Lower leg skin (tissue), 4 donors: ENCODE data around the gene WDFY2. TPM values are rescaled to one million over a fixed set of nuclear protein-coding genes. Genes with fewer than 3 reads are reported as not detected.

Source experiments
- DNase-seq, 2 donors: peaks; one replicate each; pipeline ENCODE4 v3.0.0-alpha.2; 2019; ENCODE audit warnings: low spot score in 2 of 2
- H3K4me3 ChIP-seq: fragments of 200-600 bp; sonication (generic); 2 replicates; pipeline ENCODE4 v1.5.1; 2017; ENCODE audit warnings: mild to moderate bottlenecking, low read depth; ENCODE audit not compliant: poor library complexity, severe bottlenecking
- CTCF ChIP-seq, 3 donors: fragments of 450-650 bp; IDR thresholded peaks; one replicate each; pipeline ENCODE4 v1.5.1; 2016; ENCODE audit warnings: antibody characterized with exemption in 3 of 3, mild to moderate bottlenecking in 3 of 3, moderate library complexity in 2 of 3
- POLR2A ChIP-seq, 2 donors: fragments of 450-650 bp; IDR thresholded peaks; one replicate each; pipeline ENCODE4 v1.6.1; 2016 to 2017; ENCODE audit warnings: antibody characterized with exemption in 2 of 2, mild to moderate bottlenecking in 1 of 2, moderate library complexity in 1 of 2
- WGBS, 2 donors: methylation state at CpG; one replicate each; pipeline ENCODE4 v1.1.5; 2018; 5-methylcytosine and 5-hydroxymethylcytosine counted together
- intact Hi-C: fragments of 100-400 bp; cut with DNase I; formaldehyde crosslinking; loops from one replicate; pipeline ENCODE4 v1.15.0; 2023; ENCODE audit warnings: low total_unique reads
- total RNA-seq, 4 donors: library from RNA; depleted of rRNA; stranded (reverse); fragments of >200 nt; gene quantifications; one replicate each; pipeline ENCODE4 v1.1.0, GENCODE V29; 2016

The WDFY2 gene
- total RNA-seq, 4 donors from 2014 or later: 20.1 to 40.3 (median 22.4) TPM

GRCh38 chr13:51728972-51729371 lies 144.7 kb downstream of the WDFY2 start:
- 80 to 91% methylated on average over 10 of the region's 10 CpGs for WGBS, 2 donors
- intact Hi-C loops: no loop called here
- H3K4me3 ChIP-seq: no peak overlapping the region
- TF ChIP-seq CTCF (IDR thresholded peaks at IDR 0.05): no peak
- TF ChIP-seq POLR2A (IDR thresholded peaks at IDR 0.05): no peak
- DNase-seq: no peak

GRCh38 chr13:51729866-51730553 lies 145.7 kb downstream of the WDFY2 start:
- TF ChIP-seq POLR2A (IDR thresholded peaks at IDR 0.05) (no peak), CTCF (IDR thresholded peaks at IDR 0.05) (no peak)
- peak; percentile 66 to 90 for DNase-seq
- intact Hi-C loops: no loop called here
- WGBS, 2 donors: 37 to 40% methylated on average over 11 of the region's 11 CpGs
- H3K4me3 ChIP-seq: no peak overlapping the region

GRCh38 chr13:51730927-51731326 lies 146.7 kb downstream of the WDFY2 start:
- intact Hi-C loops: no loop called here
- WGBS, 2 donors: 84 to 100% methylated on average over 1 of the region's 1 CpG
- DNase-seq: no peak
- no peak overlapping the region for H3K4me3 ChIP-seq
- TF ChIP-seq POLR2A (IDR thresholded peaks at IDR 0.05) (no peak), CTCF (IDR thresholded peaks at IDR 0.05) (no peak)

GRCh38 chr13:51731759-51732158 lies 147.5 kb downstream of the WDFY2 start:
- intact Hi-C loops: no loop called here
- no peak for TF ChIP-seq CTCF (IDR thresholded peaks at IDR 0.05)
- TF ChIP-seq POLR2A (IDR thresholded peaks at IDR 0.05): no peak
- H3K4me3 ChIP-seq: no peak overlapping the region
- WGBS, 2 donors: 63 to 67% methylated on average over 4 of the region's 4 CpGs
- no peak for DNase-seq

GRCh38 chr13:51733374-51734298 lies 149.4 kb downstream of the WDFY2 start:
- peak in 1 of 2 donors; percentile 64 for DNase-seq
- TF ChIP-seq POLR2A (IDR thresholded peaks at IDR 0.05) (no peak), CTCF (IDR thresholded peaks at IDR 0.05) (no peak)
- 61 to 63% methylated on average over 3 of the region's 3 CpGs for WGBS, 2 donors
- intact Hi-C loops: no loop called here
- no peak overlapping the region for H3K4me3 ChIP-seq
